ENCODE measurements around the gene LAG3.

LAG3 gene

DNA sequence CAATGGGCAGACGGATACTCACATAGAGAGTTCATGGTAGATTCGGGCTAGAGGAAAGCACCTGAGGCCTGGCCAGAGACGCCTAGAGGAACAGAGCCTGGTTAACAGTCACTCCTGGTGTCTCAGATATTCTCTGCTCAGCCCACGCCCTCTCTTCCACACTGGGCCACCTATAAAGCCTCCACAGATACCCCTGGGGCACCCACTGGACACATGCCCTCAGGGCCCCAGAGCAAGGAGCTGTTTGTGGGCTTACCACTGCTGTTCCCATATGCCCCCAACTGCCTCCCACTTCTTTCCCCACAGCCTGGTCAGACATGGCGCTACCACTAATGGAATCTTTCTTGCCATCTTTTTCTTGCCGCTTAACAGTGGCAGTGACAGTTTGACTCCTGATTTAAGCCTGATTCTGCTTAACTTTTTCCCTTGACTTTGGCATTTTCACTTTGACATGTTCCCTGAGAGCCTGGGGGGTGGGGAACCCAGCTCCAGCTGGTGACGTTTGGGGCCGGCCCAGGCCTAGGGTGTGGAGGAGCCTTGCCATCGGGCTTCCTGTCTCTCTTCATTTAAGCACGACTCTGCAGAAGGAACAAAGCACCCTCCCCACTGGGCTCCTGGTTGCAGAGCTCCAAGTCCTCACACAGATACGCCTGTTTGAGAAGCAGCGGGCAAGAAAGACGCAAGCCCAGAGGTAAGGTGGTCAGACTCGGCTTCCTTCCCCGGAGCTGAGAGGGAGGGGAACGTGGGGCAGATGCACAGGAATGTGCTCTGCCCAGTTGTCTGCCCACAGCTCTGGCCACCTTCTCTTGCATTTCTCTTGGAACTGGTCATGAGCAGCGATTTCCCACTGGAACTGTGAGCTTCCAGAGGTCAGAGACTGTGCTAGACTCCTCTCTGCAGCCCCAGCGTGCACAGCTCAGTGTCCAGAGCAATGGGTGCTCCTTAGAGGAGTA is 16.9 kb downstream of the LAG3 start, which contains the start of gene CD4:
Gene CD4, plus strand, starts transcription at position 557 of the 953 bp plus-strand sequence. CDS start 10,611 bp downstream, outside the sequence.
- H3K27ac ChIP-seq (ENCODE audit: insufficient read depth, low read depth, low read length, poor library complexity, severe bottlenecking) = no peak within 1 kb of the TSS
- H3K36me3 ChIP-seq (ENCODE audit: control insufficient read depth, insufficient read depth, low read length) = no peaks in the 10 kb centered on the region
- H3K4me1 ChIP-seq (ENCODE audit: control insufficient read depth, insufficient read depth, low read length) = peaks cover 17% of the 10 kb centered on the region
- no peak within 1 kb of the TSS for H3K4me3 ChIP-seq (ENCODE audit: insufficient read depth, low read depth, low read length)
- no peaks in the 10 kb centered on the region for H3K27me3 ChIP-seq (ENCODE audit: control insufficient read depth, insufficient read depth, low read length, poor library complexity, severe bottlenecking)
- H3K9me3 ChIP-seq (ENCODE audit: control insufficient read depth, low read length) = no peaks in the 10 kb centered on the region
- 65 to 67% methylated on average over 18 of the region's 18 CpGs for WGBS, 2 experiments

- H3K36me3 ChIP-seq (ENCODE audit: control insufficient read depth, insufficient read depth, low read length) = no peaks in the 10 kb centered on the region
Measured at GRCh38 chr12:6790496-6791150, 18.3 kb downstream of the LAG3 start.

GRCh38 chr12:6791931-6792520 is 19.7 kb downstream of the LAG3 start:
- Histone ChIP-seq H3K4me1 (ENCODE audit: control insufficient read depth, insufficient read depth, low read length) (peaks cover 17% of the 10 kb centered on the region), H3K4me3 (ENCODE audit: insufficient read depth, low read depth, low read length) (no peak overlapping the region), H3K27me3 (ENCODE audit: control insufficient read depth, insufficient read depth, low read length, poor library complexity, severe bottlenecking) (no peaks in the 10 kb centered on the region), H3K36me3 (ENCODE audit: control insufficient read depth, insufficient read depth, low read length) (no peaks in the 10 kb centered on the region), H3K27ac (ENCODE audit: insufficient read depth, low read depth, low read length, poor library complexity, severe bottlenecking) (no peak overlapping the region), H3K9me3 (ENCODE audit: control insufficient read depth, low read length) (no peaks in the 10 kb centered on the region)
- 96 to 97% methylated on average over 12 of the region's 13 CpGs for WGBS, 2 experiments

More at GRCh38 chr12:6790496-6791150, 18.3 kb downstream of the LAG3 start:
- H3K4me1 ChIP-seq (ENCODE audit: control insufficient read depth, insufficient read depth, low read length) = peaks cover 17% of the 10 kb centered on the region
- WGBS, 2 experiments = 95 to 96% methylated on average over 12 of the region's 12 CpGs
- H3K27me3 ChIP-seq (ENCODE audit: control insufficient read depth, insufficient read depth, low read length, poor library complexity, severe bottlenecking) = no peaks in the 10 kb centered on the region
- no peaks in the 10 kb centered on the region for H3K9me3 ChIP-seq (ENCODE audit: control insufficient read depth, low read length)
- H3K4me3 ChIP-seq (ENCODE audit: insufficient read depth, low read depth, low read length) = no peak overlapping the region
- no peak overlapping the region for H3K27ac ChIP-seq (ENCODE audit: insufficient read depth, low read depth, low read length, poor library complexity, severe bottlenecking)

- Histone ChIP-seq H3K27me3 (ENCODE audit: control insufficient read depth, insufficient read depth, low read length, poor library complexity, severe bottlenecking) (no peaks in the 10 kb centered on the region), H3K4me3 (ENCODE audit: insufficient read depth, low read depth, low read length) (no peak overlapping the region), H3K27ac (ENCODE audit: insufficient read depth, low read depth, low read length, poor library complexity, severe bottlenecking) (no peak overlapping the region), H3K4me1 (ENCODE audit: control insufficient read depth, insufficient read depth, low read length) (peaks cover 17% of the 10 kb centered on the region), H3K36me3 (ENCODE audit: control insufficient read depth, insufficient read depth, low read length) (no peaks in the 10 kb centered on the region), H3K9me3 (ENCODE audit: control insufficient read depth, low read length) (no peaks in the 10 kb centered on the region)
- whole genome bisulfite sequencing, 2 experiments = 51 to 58% methylated on average over 12 of the region's 12 CpGs
Measured at GRCh38 chr12:6792522-6793201, 20.3 kb downstream of the LAG3 start.

- Histone ChIP-seq H3K27ac (ENCODE audit: insufficient read depth, low read depth, low read length, poor library complexity, severe bottlenecking) (no peak overlapping the region), H3K4me3 (ENCODE audit: insufficient read depth, low read depth, low read length) (no peak overlapping the region), H3K4me1 (ENCODE audit: control insufficient read depth, insufficient read depth, low read length) (peaks cover 12% of the 10 kb centered on the region), H3K9me3 (ENCODE audit: control insufficient read depth, low read length) (no peaks in the 10 kb centered on the region), H3K27me3 (ENCODE audit: control insufficient read depth, insufficient read depth, low read length, poor library complexity, severe bottlenecking) (no peaks in the 10 kb centered on the region), H3K36me3 (ENCODE audit: control insufficient read depth, insufficient read depth, low read length) (no peaks in the 10 kb centered on the region)
- 91 to 100% methylated on average over 2 of the region's 2 CpGs for WGBS, 2 experiments
Measured at GRCh38 chr12:6795088-6795487, 22.8 kb downstream of the LAG3 start.

GRCh38 chr12:6796576-6796975 is 24.3 kb downstream of the LAG3 start:
- no peaks in the 10 kb centered on the region for H3K27me3 ChIP-seq (ENCODE audit: control insufficient read depth, insufficient read depth, low read length, poor library complexity, severe bottlenecking)
- H3K9me3 ChIP-seq (ENCODE audit: control insufficient read depth, low read length) = no peaks in the 10 kb centered on the region
- H3K27ac ChIP-seq (ENCODE audit: insufficient read depth, low read depth, low read length, poor library complexity, severe bottlenecking) = no peak overlapping the region
- H3K4me3 ChIP-seq (ENCODE audit: insufficient read depth, low read depth, low read length) = no peak overlapping the region
- 93 to 96% methylated on average over 4 of the region's 4 CpGs for WGBS, 2 experiments
- H3K4me1 ChIP-seq (ENCODE audit: control insufficient read depth, insufficient read depth, low read length) = peaks cover 12% of the 10 kb centered on the region
- H3K36me3 ChIP-seq (ENCODE audit: control insufficient read depth, insufficient read depth, low read length) = no peaks in the 10 kb centered on the region

- no peaks in the 10 kb centered on the region for H3K27me3 ChIP-seq (ENCODE audit: control insufficient read depth, insufficient read depth, low read length, poor library complexity, severe bottlenecking)
- no peaks in the 10 kb centered on the region for H3K9me3 ChIP-seq (ENCODE audit: control insufficient read depth, low read length)
- WGBS, 2 experiments = 91 to 98% methylated on average over 5 of the region's 5 CpGs
- no peak overlapping the region for H3K27ac ChIP-seq (ENCODE audit: insufficient read depth, low read depth, low read length, poor library complexity, severe bottlenecking)
- H3K4me3 ChIP-seq (ENCODE audit: insufficient read depth, low read depth, low read length) = no peak overlapping the region
- H3K36me3 ChIP-seq (ENCODE audit: control insufficient read depth, insufficient read depth, low read length) = no peaks in the 10 kb centered on the region
- no peaks in the 10 kb centered on the region for H3K4me1 ChIP-seq (ENCODE audit: control insufficient read depth, insufficient read depth, low read length)
Measured at GRCh38 chr12:6799147-6799546, 26.8 kb downstream of the LAG3 start.

GRCh38 chr12:6807170-6807569 is 34.9 kb downstream of the LAG3 start:
- Histone ChIP-seq H3K9me3 (ENCODE audit: control insufficient read depth, low read length) (no peaks in the 10 kb centered on the region), H3K4me1 (ENCODE audit: control insufficient read depth, insufficient read depth, low read length) (peaks cover 4% of the 10 kb centered on the region), H3K27ac (ENCODE audit: insufficient read depth, low read depth, low read length, poor library complexity, severe bottlenecking) (no peak overlapping the region), H3K4me3 (ENCODE audit: insufficient read depth, low read depth, low read length) (no peak overlapping the region), H3K27me3 (ENCODE audit: control insufficient read depth, insufficient read depth, low read length, poor library complexity, severe bottlenecking) (no peaks in the 10 kb centered on the region), H3K36me3 (ENCODE audit: control insufficient read depth, insufficient read depth, low read length) (no peaks in the 10 kb centered on the region)
- 86 to 91% methylated on average over 1 of the region's 1 CpG for WGBS, 2 experiments

DNA sequence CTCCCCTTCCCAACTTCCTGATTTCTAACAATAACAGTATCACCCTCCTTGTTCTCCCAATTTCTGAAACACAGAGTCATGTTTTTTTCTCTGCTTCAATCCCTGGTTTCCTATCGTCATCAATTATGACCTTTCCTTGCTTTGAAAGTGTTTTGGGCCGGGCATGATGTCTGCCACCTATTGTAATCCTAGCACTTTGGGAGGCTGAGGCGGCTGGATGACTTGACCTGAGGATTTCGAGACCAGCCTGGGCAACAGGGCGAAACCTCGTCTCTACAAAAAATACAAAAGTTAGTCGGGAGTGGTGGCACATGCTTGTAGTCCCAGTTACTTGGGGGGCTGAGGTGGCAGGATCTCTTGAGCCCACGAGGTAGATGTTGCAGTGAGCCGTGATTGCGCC is 36.7 kb downstream of the LAG3 start:
- Histone ChIP-seq H3K27me3 (ENCODE audit: control insufficient read depth, insufficient read depth, low read length, poor library complexity, severe bottlenecking) (no peaks in the 10 kb centered on the region), H3K9me3 (ENCODE audit: control insufficient read depth, low read length) (no peaks in the 10 kb centered on the region), H3K4me1 (ENCODE audit: control insufficient read depth, insufficient read depth, low read length) (peaks cover 4% of the 10 kb centered on the region), H3K27ac (ENCODE audit: insufficient read depth, low read depth, low read length, poor library complexity, severe bottlenecking) (no peak overlapping the region), H3K36me3 (ENCODE audit: control insufficient read depth, insufficient read depth, low read length) (no peaks in the 10 kb centered on the region), H3K4me3 (ENCODE audit: insufficient read depth, low read depth, low read length) (no peak overlapping the region)
- 82 to 83% methylated on average over 10 of the region's 10 CpGs for WGBS, 2 experiments

Measured in ectodermal cell (in vitro differentiated cells).